ENCODE results near the gene PRDX2.
"Not testable (repeated sequence)": the region's sequence is repeated elsewhere in the genome, so short reads cannot be mapped to it uniquely, and the experiment has no call there.

PRDX2 gene

GRCh38 chr19:12801466-12802266 is at the start of gene PRDX2, which contains the start of gene THSD8:
Gene PRDX2 (minus strand): TSS chr19:12801800. CDS start chr19:12801261, 539 bp downstream.
Gene THSD8 (plus strand): TSS chr19:12802069. CDS start chr19:12802072, 3 bp downstream.
- peak; percentile 88 for DNase-seq

- peak; percentile 97 for DNase-seq
Measured at GRCh38 chr19:12847159-12848139, 45.8 kb upstream of the PRDX2 start.

- DNase-seq, result not testable (repeated sequence)
Measured at GRCh38 chr19:12846613-12847012, 45.0 kb upstream of the PRDX2 start.

GRCh38 chr19:12843999-12844732 is 42.6 kb upstream of the PRDX2 start:
- DNase-seq, result no peak

GRCh38 chr19:12843328-12843727 is 41.7 kb upstream of the PRDX2 start:
- no peak for DNase-seq

- DNase-seq, result no peak
Measured at GRCh38 chr19:12842511-12842910, 40.9 kb upstream of the PRDX2 start.

GRCh38 chr19:12841094-12841493 is 39.5 kb upstream of the PRDX2 start:
- DNase-seq, result peak; percentile 66

- peak; percentile 67 for DNase-seq
Measured at GRCh38 chr19:12840091-12841079, 38.8 kb upstream of the PRDX2 start.

- DNase-seq, result no peak
Measured at GRCh38 chr19:12838886-12839756, 37.5 kb upstream of the PRDX2 start.

- DNase-seq, result peak; percentile 74
Measured at GRCh38 chr19:12838182-12838885, 36.7 kb upstream of the PRDX2 start, which contains the start of gene MAST1. Gene MAST1 (plus strand): TSS chr19:12838515. CDS start chr19:12838573, 58 bp downstream.

- DNase-seq, result no peak
Measured at GRCh38 chr19:12837225-12837624, 35.6 kb upstream of the PRDX2 start.

- no peak for DNase-seq
Measured at GRCh38 chr19:12836529-12836863, 34.9 kb upstream of the PRDX2 start.

- peak; percentile 60 for DNase-seq
Measured at GRCh38 chr19:12834976-12835757, 33.6 kb upstream of the PRDX2 start.

- DNase-seq, result peak; percentile 57
Measured at GRCh38 chr19:12834566-12834943, 33.0 kb upstream of the PRDX2 start, which contains the start of gene RTBDN. Gene RTBDN (minus strand): TSS chr19:12834579. CDS start chr19:12829979, 4,600 bp downstream.

GRCh38 chr19:12833738-12834565 is 32.4 kb upstream of the PRDX2 start:
- DNase-seq, result peak; percentile 66

GRCh38 chr19:12833418-12833737 is 31.8 kb upstream of the PRDX2 start:
- no peak for DNase-seq

GRCh38 chr19:12828494-12828893 is 26.9 kb upstream of the PRDX2 start:
- no peak for DNase-seq

Measured in activated CD8-positive, alpha-beta memory T cell treated with anti-CD3 and anti-CD28 coated beads for 24 hours (primary cell).